K562 (cell line): ENCODE measurements around the gene MFAP3L. TPM values are rescaled to one million over a fixed set of nuclear protein-coding genes. Genes with fewer than 3 reads are reported as not detected.
A peak's percentile ranks its signal among the peaks of the same experiment; 100 is the strongest.

Experiments
- ATAC-seq: fragments of 200-7000 bp; cut with Tn5 transposase; 3 replicates; pipeline ENCODE4 v1.9.1; 2020; ENCODE audit warnings: moderate library complexity
- BruUV-seq: library from RNA; stranded (reverse); fragments of 400-500 nt; replicated peaks from 2 replicates; lab custom pipeline; 2021; lab: Mats Ljungman, UMichigan
- CTCF ChIA-PET: fragments of 300-600 bp; formaldehyde crosslinking; extraction: SDS; loops from one replicate; lab custom pipeline; 2021; ENCODE audit warnings: low intra/inter-chr PET ratio; lab: Yijun Ruan, JAX
- POLR2A ChIA-PET: fragments of 300-600, 350-650 bp; sonication (Branson Sonifier 250); formaldehyde crosslinking; extraction: SDS; loops from one replicate; lab custom pipeline; 2021; ENCODE audit warnings: antibody characterized with exemption, inconsistent platforms; lab: Yijun Ruan, JAX
- DNase-seq, 4 experiments: peaks; one replicate each; pipeline versions ENCODE4 v3.0.0 to v3.0.0-alpha.2; 2011 to 2018; ENCODE audit warnings: low spot score in 3 of 4, mixed read lengths in 3 of 4; ENCODE audit errors: extremely low read depth in 1 of 4
- FAIRE-seq: peaks from 2 replicates; lab custom pipeline; 2011; peaks lifted over from hg19 to GRCh38; lab: Jason Lieb, UNC
- H2AFZ ChIP-seq: 2 replicates; pipeline ENCODE4 v1.6.0; 2011; ENCODE audit warnings: low read depth, low read length, control low read depth, inconsistent platforms
- H3K27ac ChIP-seq: fragments of 200-600 bp; 3 replicates; pipeline ENCODE4 v1.8.0; 2011; ENCODE audit warnings: low read depth, mild to moderate bottlenecking, control low read depth, inconsistent platforms, low read length, moderate library complexity, mixed read lengths; ENCODE audit errors: extremely low read depth
- H3K27me3 ChIP-seq, 2 experiments: fragments of 300-600 bp in 1 of 2; 2 replicates in 1 of 2; 3 replicates in 1 of 2; pipeline versions ENCODE4 v1.6.0 to v1.8.0; 2011; ENCODE audit warnings: inconsistent platforms in 2 of 2, low read length in 2 of 2, mild to moderate bottlenecking in 1 of 2, mixed read lengths in 1 of 2, moderate library complexity in 1 of 2; ENCODE audit not compliant: control insufficient read depth in 2 of 2, insufficient read depth in 2 of 2
- H3K36me3 ChIP-seq: fragments of 300-600 bp; 3 replicates; pipeline ENCODE4 v1.8.0; 2011; ENCODE audit warnings: mild to moderate bottlenecking, low read length, inconsistent platforms; ENCODE audit not compliant: control insufficient read depth, insufficient read depth
- H3K4me1 ChIP-seq, 2 experiments: fragments of 200-600 bp in 1 of 2; replicated peaks in 1 of 2; 2 replicates in 1 of 2; 3 replicates in 1 of 2; pipeline versions ENCODE4 v1.5.1 to v1.8.0; 2011; ENCODE audit warnings: inconsistent platforms in 2 of 2, low read length in 2 of 2, mild to moderate bottlenecking in 1 of 2, mixed read lengths in 1 of 2, moderate library complexity in 1 of 2; ENCODE audit not compliant: control insufficient read depth in 2 of 2, insufficient read depth in 2 of 2
- H3K4me2 ChIP-seq: 2 replicates; pipeline ENCODE4 v1.6.1; 2011; ENCODE audit warnings: low read length, control low read depth, inconsistent platforms, mixed read lengths; ENCODE audit not compliant: insufficient read depth
- H3K4me3 ChIP-seq: fragments of 200-600 bp; sonication (generic), shearing (Covaris generic); 2 replicates; pipeline ENCODE4 v1.5.1; 2016; ENCODE audit warnings: control low read depth, inconsistent platforms
- H3K79me2 ChIP-seq: fragments of 200-600 bp; 3 replicates; pipeline ENCODE4 v1.8.0; 2011; ENCODE audit warnings: low read length, inconsistent platforms; ENCODE audit not compliant: control insufficient read depth, insufficient read depth
- H3K9ac ChIP-seq, 2 experiments: 2 replicates each; pipeline versions ENCODE4 v1.6.0 to v1.6.1; 2011; ENCODE audit warnings: low read depth in 2 of 2, low read length in 2 of 2, control low read depth in 1 of 2, inconsistent platforms in 1 of 2, mild to moderate bottlenecking in 1 of 2, mixed read lengths in 1 of 2; ENCODE audit not compliant: insufficient read depth in 1 of 2
- H3K9me1 ChIP-seq: one replicate; pipeline ENCODE4 v1.6.0; 2011; ENCODE audit warnings: inconsistent platforms, mild to moderate bottlenecking, low read length, moderate library complexity; ENCODE audit not compliant: control insufficient read depth, insufficient read depth
- H3K9me3 ChIP-seq: replicated peaks from 2 replicates; pipeline ENCODE4 v1.5.1; 2011; ENCODE audit warnings: low read depth, low read length, inconsistent platforms; ENCODE audit not compliant: control insufficient read depth, insufficient read depth
- H4K20me1 ChIP-seq: replicated peaks from 2 replicates; pipeline ENCODE4 v1.6.1; 2011; ENCODE audit warnings: low read length, inconsistent platforms, mixed read lengths; ENCODE audit not compliant: control insufficient read depth, insufficient read depth
- CAMTA2 ChIP-seq: fragments of 250-450 bp; sonication (Bioruptor Pico); conservative IDR thresholded peaks from 2 replicates; pipeline ENCODE4 v1.5.1; 2022
- CEBPG ChIP-seq, 3 experiments: fragments of 200-800 bp in 1 of 3; sonication (Bioruptor generic) in 1 of 3; sonication (generic) in 1 of 3; formaldehyde crosslinking in 1 of 3; IDR thresholded peaks in 2 of 3; conservative IDR thresholded peaks in 1 of 3; 2 replicates each; pipeline versions ENCODE4 v1.6.1 to v1.8.0; 2016 to 2022; ENCODE audit warnings: missing compliant biosample characterization in 2 of 3, missing genetic modification characterization in 2 of 3, mild to moderate bottlenecking in 1 of 3, missing genetic modification reagents in 1 of 3
- CXXC5 ChIP-seq: fragments of 250-450 bp; sonication (Bioruptor Pico); IDR thresholded peaks from 2 replicates; pipeline ENCODE4 v1.8.0; 2022; ENCODE audit warnings: inconsistent platforms, mild to moderate bottlenecking, moderate library complexity
- EGR1 ChIP-seq: fragments of 450-650 bp; conservative IDR thresholded peaks from 2 replicates; pipeline ENCODE4 v1.6.1; 2017; ENCODE audit warnings: mild to moderate bottlenecking
- FOXJ2 ChIP-seq: fragments of 200-800 bp; sonication (Bioruptor generic); IDR thresholded peaks from 2 replicates; pipeline ENCODE4 v1.6.1; 2016; ENCODE audit warnings: missing genetic modification characterization, missing compliant biosample characterization
- JUN ChIP-seq, 2 experiments: sonication (generic) in 1 of 2; formaldehyde crosslinking in 1 of 2; IDR thresholded peaks; 2 replicates each; pipeline versions ENCODE4 v1.6.1 to v1.8.0; 2012 to 2022; ENCODE audit warnings: borderline replicate concordance in 2 of 2, mild to moderate bottlenecking in 2 of 2, improper control_type of control experiment in 1 of 2, low read depth in 1 of 2, low read length in 1 of 2, missing genetic modification reagents in 1 of 2
- KLF1 ChIP-seq: fragments of 450-650 bp; IDR thresholded peaks from 2 replicates; pipeline ENCODE4 v1.6.1; 2016; ENCODE audit warnings: missing genetic modification characterization, missing compliant biosample characterization
- MBD2 ChIP-seq: sonication (generic); IDR thresholded peaks from 2 replicates; pipeline ENCODE4 v1.6.1; 2016; ENCODE audit warnings: low read depth, borderline replicate concordance
- RAD51 ChIP-seq: fragments of 450-650 bp; IDR thresholded peaks from 2 replicates; pipeline ENCODE4 v1.7.1; 2016; ENCODE audit warnings: low read depth, mild to moderate bottlenecking, borderline replicate concordance
- SRF ChIP-seq, 2 experiments: fragments of 250-450, 450-650 bp in 1 of 2; sonication (Bioruptor Pico) in 1 of 2; sonication (generic) in 1 of 2; formaldehyde crosslinking; IDR thresholded peaks; 2 replicates each; pipeline versions ENCODE4 v1.5.0 to v1.5.1; 2020 to 2022; ENCODE audit warnings: mild to moderate bottlenecking in 1 of 2, missing genetic modification reagents in 1 of 2
- STAT5B ChIP-seq: fragments of 250-450 bp; sonication (Bioruptor Pico); IDR thresholded peaks from 2 replicates; pipeline ENCODE4 v1.8.0; 2021; ENCODE audit warnings: mild to moderate bottlenecking, inconsistent platforms
- TFE3 ChIP-seq: fragments of 450-650 bp; formaldehyde crosslinking; IDR thresholded peaks from 2 replicates; pipeline ENCODE4 v1.4.0; 2020; ENCODE audit warnings: mild to moderate bottlenecking, mixed read lengths
- THRAP3 ChIP-seq: fragments of 450-650 bp; IDR thresholded peaks from 2 replicates; pipeline ENCODE4 v1.6.1; 2016; ENCODE audit warnings: mild to moderate bottlenecking, inconsistent platforms, borderline replicate concordance
- TOE1 ChIP-seq, 2 experiments: fragments of 450-650 bp in 1 of 2; sonication (generic) in 1 of 2; formaldehyde crosslinking in 1 of 2; IDR thresholded peaks; 2 replicates each; pipeline versions ENCODE4 v1.7.1 to v1.8.0; 2016 to 2022; ENCODE audit warnings: borderline replicate concordance in 2 of 2, mild to moderate bottlenecking in 2 of 2, antibody characterized with exemption in 1 of 2, inconsistent platforms in 1 of 2, low read depth in 1 of 2, missing genetic modification reagents in 1 of 2, moderate library complexity in 1 of 2
- ZBTB7A ChIP-seq: IDR thresholded peaks from 2 replicates; pipeline ENCODE4 v1.6.1; 2011; ENCODE audit warnings: low read depth, mild to moderate bottlenecking, low read length, moderate library complexity, borderline replicate concordance; ENCODE audit not compliant: control insufficient read depth
- ZHX1 ChIP-seq: fragments of 150-350 bp; conservative IDR thresholded peaks from 2 replicates; pipeline ENCODE4 v1.6.1; 2014; ENCODE audit warnings: low read length
- ZNF445 ChIP-seq: fragments of 250-450 bp; sonication (Bioruptor Pico); IDR thresholded peaks from 2 replicates; pipeline ENCODE4 v1.4.0; 2020; ENCODE audit warnings: low read depth, mild to moderate bottlenecking, moderate library complexity
- WGBS: fragments of 100-300 bp; shearing (Covaris generic); methylation state at CpG from one replicate; pipeline ENCODE4 v1.1.6; 2016; ENCODE audit warnings: low coverage, mixed read lengths; ENCODE audit not compliant: insufficient coverage; ENCODE audit errors: missing lambda C conversion rate; 5-methylcytosine and 5-hydroxymethylcytosine counted together
- in situ Hi-C: fragments of 300-500 bp; cut with MboI; formaldehyde crosslinking; loops from 4 replicates; pipeline ENCODE4 v1.15.0; 2018; ENCODE audit warnings: inconsistent platforms, mixed read lengths
- intact Hi-C: fragments of 100-400 bp; cut with micrococcal nuclease; formaldehyde crosslinking; loops from 2 replicates; pipeline ENCODE4 v1.14.2; 2022
- polyA plus RNA-seq, 8 experiments: library from polyadenylated mRNA; depleted of rRNA in 4 of 8; stranded (reverse) in 5 of 8; unstranded in 3 of 8; fragments of >200 nt; fragmentation: Nextera tagmentation in 2 of 8; fragmentation: Illumina TruSeq in 1 of 8; extraction: Ambion mirVana in 2 of 8; extraction: Trizol in 1 of 8; gene quantifications; 2 replicates each; pipeline versions ENCODE4 v1.2.1 to v1.2.3, GENCODE V29; 2011 to 2014; ENCODE audit warnings: inconsistent platforms in 1 of 8, missing spikeins in 1 of 8
- total RNA-seq, 7 experiments: library from RNA; depleted of rRNA in 6 of 7; stranded (reverse); fragments of >200 nt in 6 of 7; fragmentation: Illumina TruSeq in 2 of 7; extraction: Trizol in 2 of 7; gene quantifications; 2 replicates each; pipeline versions ENCODE4 v1.2.1 to v1.2.3, GENCODE V29; 2011 to 2021; ENCODE audit warnings: low replicate concordance in 1 of 7

The MFAP3L gene
- total and polyA plus RNA-seq, 9 of the 15 experiments (the other 6 are each of a cell fraction or from before 2014, with no cell fraction given) = 0.06 to 0.25 (median 0.20) TPM; not detected in 3

GRCh38 chr4:170008801-170009200, 17.4 kb downstream of the MFAP3L start:
- H4K20me1 ChIP-seq = no peaks in the 10 kb centered on the region
- no peaks in the 10 kb centered on the region for H3K36me3 ChIP-seq
- H3K4me2 ChIP-seq = no peak overlapping the region
- BruUV-seq = no TSS peak
- no peak overlapping the region for H2AFZ ChIP-seq
- no peaks in the 10 kb centered on the region for H3K79me2 ChIP-seq
- DNase-seq (no peak), ATAC-seq (no peak), FAIRE-seq (no peak)
- no peak overlapping the region for H3K9ac ChIP-seq
- no peaks in the 10 kb centered on the region for H3K27me3 ChIP-seq
- H3K27ac ChIP-seq = no peak overlapping the region
- in situ Hi-C loops (no loop called here), intact Hi-C loops (no loop called here)
- 9% methylated on average over 10 of the region's 10 CpGs for WGBS
- H3K4me1 ChIP-seq = peaks cover 0 to 13% of the 10 kb centered on the region in 2 experiments; a peak in 3 of 5 replicates
- POLR2A ChIA-PET = no interaction called here
- H3K9me1 ChIP-seq = no peaks in the 10 kb centered on the region
- CTCF ChIA-PET = no interaction called here
- H3K4me3 ChIP-seq = no peak overlapping the region
- no peaks in the 10 kb centered on the region for H3K9me3 ChIP-seq
- peak; percentile 84 for TF ChIP-seq TFE3
- peak; percentile 80 for TF ChIP-seq RAD51
- TF ChIP-seq ZBTB7A = no peak
- TF ChIP-seq STAT5B (CRISPR knock-in tag) = no peak
- peak; percentile 73 for TF ChIP-seq TOE1 (IDR thresholded peaks at IDR 0.05; ENCODE audit: borderline replicate concordance)
- TF ChIP-seq TOE1 (CRISPR knock-in tag; IDR thresholded peaks at IDR 0.05; ENCODE audit: borderline replicate concordance, low read depth) = no peak
- TF ChIP-seq ZNF445 (CRISPR knock-in tag) = no peak
- TF ChIP-seq SRF (CRISPR knock-in tag; IDR thresholded peaks at IDR 0.05) = no peak
- peak; percentile 46; the same call in 1 of the 2 replicates for TF ChIP-seq FOXJ2 (tag)
- no peak for TF ChIP-seq JUN (IDR thresholded peaks at IDR 0.05; ENCODE audit: borderline replicate concordance, low read depth, low read length)
- no peak for TF ChIP-seq JUN (CRISPR knock-in tag; IDR thresholded peaks at IDR 0.05; ENCODE audit: borderline replicate concordance)
- TF ChIP-seq THRAP3 = no peak
- no peak for TF ChIP-seq CXXC5 (CRISPR knock-in tag)
- no peak for TF ChIP-seq KLF1 (tag)
- no peak for TF ChIP-seq CEBPG (CRISPR knock-in tag; IDR thresholded peaks at IDR 0.05)
- no peak for TF ChIP-seq CEBPG (tag; conservative IDR thresholded peaks at IDR 0.05 in 1 of 2, IDR thresholded peaks at IDR 0.05 in 1 of 2)
- TF ChIP-seq EGR1 = no peak
- no peak for TF ChIP-seq ZHX1
- TF ChIP-seq CAMTA2 (CRISPR knock-in tag) = no peak
- TF ChIP-seq MBD2 = no peak
